EL (cell line): ENCODE measurements around the gene CLDN2.
"Not testable (repeated sequence)": the region's sequence is repeated elsewhere in the genome, so short reads cannot be mapped to it uniquely, and the experiment has no call there.

Experiments used
- DNase-seq: peaks from one replicate; pipeline ENCODE4 v3.0.0-alpha.2; 2016

CLDN2 gene

DNA sequence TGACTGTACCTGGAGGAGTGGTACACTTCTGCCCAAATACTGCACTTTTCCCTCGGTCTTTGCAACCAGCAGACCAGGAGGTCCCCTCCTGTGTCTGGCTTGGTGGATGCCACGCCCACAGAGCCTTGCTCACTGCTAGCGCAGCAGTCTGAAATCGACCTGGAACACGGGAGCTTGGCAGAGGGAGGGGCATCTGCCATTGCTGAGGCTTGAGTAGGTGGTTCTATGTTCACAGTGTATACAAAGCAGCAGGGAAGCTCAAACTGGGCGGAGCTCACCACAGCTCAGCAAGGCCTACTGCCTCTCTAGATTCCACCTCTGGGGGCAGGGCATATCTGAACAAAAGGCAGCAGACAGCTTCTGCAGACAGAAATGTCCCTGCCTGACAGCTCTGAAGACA lies 46.3 kb downstream of the CLDN2 start:
- not testable (repeated sequence) for DNase-seq

DNA sequence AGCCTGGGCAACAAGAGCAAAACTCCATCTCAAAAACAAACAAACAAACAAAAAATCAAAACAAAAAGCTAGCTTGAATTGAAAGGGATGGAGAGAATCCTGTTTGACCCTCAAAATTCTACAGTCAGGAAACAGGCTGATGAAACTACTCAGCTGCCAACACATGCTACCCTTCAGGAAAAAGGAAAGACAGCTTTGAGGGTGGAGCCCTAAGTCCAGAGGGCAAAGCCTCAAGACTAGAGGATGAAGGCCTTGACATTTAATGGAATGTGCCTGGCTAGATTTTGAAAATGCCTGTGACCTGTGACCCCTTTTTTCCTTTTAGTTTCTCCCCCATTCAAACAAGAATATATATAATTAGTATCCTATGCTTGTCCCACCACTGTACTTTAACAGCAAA lies 52.7 kb downstream of the CLDN2 start:
- no peak for DNase-seq

DNA sequence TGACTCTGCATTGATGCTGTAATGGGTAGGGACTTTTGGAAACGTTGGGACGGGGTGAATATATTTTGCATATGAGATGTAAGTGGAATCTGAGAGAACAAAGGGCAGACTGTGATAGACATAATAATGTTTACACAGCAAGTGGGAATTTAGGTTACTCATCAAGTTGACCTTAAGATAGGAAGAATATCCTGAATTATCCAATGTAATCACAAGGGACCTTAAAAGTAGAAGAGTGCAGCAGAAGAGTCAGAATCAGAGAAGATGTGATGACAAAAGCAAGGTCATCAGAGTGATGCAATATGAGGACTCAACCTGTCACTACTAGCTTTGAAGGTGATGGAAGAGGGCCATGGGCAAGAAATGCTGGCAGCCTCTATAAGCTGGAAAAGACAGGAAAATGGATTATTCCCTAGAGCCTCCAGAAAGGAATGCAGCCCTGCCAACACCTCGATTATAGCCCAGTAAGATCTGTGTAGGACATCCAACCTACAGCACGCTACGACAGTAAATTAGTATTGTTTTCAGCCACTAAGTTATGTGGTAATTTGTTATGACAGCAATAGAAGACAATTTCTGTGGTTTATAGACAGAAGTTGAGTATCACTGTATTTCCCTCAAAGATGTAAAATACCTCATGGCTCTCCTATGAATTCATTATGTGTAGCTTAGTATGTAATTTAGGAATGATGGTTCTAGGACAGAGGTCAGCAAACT lies 53.4 kb downstream of the CLDN2 start:
- DNase-seq = no peak

DNA sequence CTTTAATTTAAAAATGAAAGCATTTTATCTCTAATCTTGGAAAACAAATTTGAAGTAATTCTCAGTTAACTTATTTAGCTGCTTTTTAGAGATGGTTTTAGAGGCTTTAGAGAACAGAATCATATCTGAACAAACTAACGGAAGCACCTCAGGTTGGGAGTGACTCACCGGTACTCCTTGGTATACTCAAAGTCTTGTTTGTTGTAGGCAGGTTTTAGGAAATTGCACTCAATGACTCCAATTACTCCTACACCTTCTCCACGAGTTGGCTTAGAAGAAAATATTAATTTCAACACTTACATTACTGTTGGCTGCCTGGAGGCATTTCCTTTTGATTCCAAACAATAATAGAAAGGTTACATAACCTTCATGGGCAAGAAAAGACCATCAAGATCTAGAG lies 56.2 kb downstream of the CLDN2 start:
- no peak for DNase-seq
